ENCODE data around the gene ABCD1.
"Not testable (repeated sequence)": the region's sequence is repeated elsewhere in the genome, so short reads cannot be mapped to it uniquely, and the experiment has no call there.

ABCD1 gene

DNA sequence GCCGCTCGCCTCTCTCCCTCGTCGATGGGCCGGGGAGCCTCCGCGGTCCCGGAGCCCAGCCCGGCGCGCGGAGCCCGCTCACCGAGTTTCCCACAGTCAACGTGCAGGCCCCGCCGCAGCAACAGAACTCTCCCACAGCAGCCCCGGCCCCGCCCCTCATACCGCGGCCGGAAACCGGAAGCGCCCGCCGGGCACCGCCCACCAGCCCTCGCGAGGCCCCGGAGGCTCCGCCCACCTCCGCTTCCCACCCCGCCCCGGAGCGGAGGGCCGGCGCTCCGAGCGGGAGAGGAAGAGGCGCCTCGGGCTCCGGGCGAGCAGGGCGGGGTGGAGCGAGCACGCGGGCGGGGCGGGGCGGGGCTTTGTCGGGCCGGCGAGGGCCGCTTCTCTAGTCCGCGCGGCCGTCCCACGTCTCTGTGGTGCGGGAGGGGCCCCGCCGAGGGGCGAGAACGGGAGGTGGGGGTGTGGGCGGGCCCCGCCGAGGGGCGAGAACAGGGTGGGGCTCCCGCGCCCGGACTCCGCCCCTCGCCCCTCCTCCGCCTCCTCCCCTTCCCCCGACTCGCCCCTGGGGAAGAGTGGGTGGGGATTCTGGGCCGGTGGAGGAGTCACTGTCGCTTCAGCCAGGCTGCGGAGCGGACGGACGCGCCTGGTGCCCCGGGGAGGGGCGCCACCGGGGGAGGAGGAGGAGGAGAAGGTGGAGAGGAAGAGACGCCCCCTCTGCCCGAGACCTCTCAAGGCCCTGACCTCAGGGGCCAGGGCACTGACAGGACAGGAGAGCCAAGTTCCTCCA, at the start of gene ABCD1, which contains the start of gene BCAP31:
TSS of gene ABCD1 (plus strand) at position 605 of the 787 bp plus-strand sequence. CDS start 411 bp downstream, outside the sequence.
TSS of gene BCAP31 (minus strand) at position 136 of the 787 bp plus-strand sequence. CDS start 1,143 bp downstream, outside the sequence.
- Histone ChIP-seq H3K4me3 (ENCODE audit: low read depth, low read length) (peak within 1 kb of the TSS; percentile 60), H3K27me3 (ENCODE audit: control insufficient read depth, insufficient read depth, low read length) (no peaks in the 10 kb centered on the region), H3K4me1 (ENCODE audit: control insufficient read depth, insufficient read depth, low read length) (no peaks in the 10 kb centered on the region), H3K9me3 (ENCODE audit: control insufficient read depth, insufficient read depth, low read length) (no peaks in the 10 kb centered on the region), H3K9ac (ENCODE audit: low read depth, low read length) (peak within 1 kb of the TSS; percentile 66), H3K36me3 (ENCODE audit: control insufficient read depth, insufficient read depth, low read length) (peaks cover 12% of the 10 kb centered on the region)

DNA sequence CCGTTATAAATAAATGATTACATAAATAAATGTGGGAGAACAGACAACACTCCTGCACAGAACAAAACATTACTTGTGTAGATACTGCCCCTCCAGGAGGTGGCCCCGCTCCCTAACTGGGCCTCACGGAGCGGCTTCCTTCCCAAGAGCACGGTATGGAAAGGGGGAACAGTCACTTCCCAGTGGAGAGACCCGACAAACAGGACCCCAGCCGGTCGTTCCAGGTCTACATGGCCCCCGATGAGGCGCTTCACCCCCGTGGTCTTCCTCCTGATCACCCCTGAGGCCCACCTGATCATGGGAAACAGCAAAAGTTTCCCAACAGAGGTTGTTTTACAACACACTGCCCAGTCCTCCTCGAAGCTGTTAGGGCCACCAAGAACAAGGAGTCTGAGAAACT, 43.5 kb upstream of the ABCD1 start:
- Histone ChIP-seq H3K9me3 (ENCODE audit: control insufficient read depth, insufficient read depth, low read length) (no peaks in the 10 kb centered on the region), H3K36me3 (ENCODE audit: control insufficient read depth, insufficient read depth, low read length) (no peaks in the 10 kb centered on the region), H3K4me1 (ENCODE audit: control insufficient read depth, insufficient read depth, low read length) (no peaks in the 10 kb centered on the region), H3K4me3 (ENCODE audit: low read depth, low read length) (no peak overlapping the region), H3K9ac (ENCODE audit: low read depth, low read length) (no peak overlapping the region), H3K27me3 (ENCODE audit: control insufficient read depth, insufficient read depth, low read length) (no peaks in the 10 kb centered on the region)

DNA sequence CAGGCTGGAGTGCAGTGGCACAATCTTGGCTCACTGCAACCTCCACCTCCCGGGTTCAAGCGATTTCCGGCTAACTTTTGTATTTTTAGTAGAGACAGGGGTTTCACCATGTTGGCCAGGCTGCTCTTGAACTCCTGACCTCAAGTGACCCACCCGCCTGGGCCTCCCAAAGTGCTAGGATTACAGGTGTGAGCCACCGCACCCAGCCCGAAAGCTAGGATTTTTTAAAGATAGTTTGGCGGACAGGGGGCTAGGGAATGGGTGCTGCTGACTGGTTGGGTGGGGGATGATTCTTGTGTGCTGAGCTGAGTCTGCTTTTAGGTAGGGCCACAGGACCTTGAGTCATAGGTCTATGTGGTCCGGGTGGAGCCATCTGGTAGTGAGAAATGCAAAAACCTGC, 41.2 kb upstream of the ABCD1 start:
- not testable (repeated sequence) for H3K9ac ChIP-seq (ENCODE audit: low read depth, low read length); H3K9me3 ChIP-seq (ENCODE audit: control insufficient read depth, insufficient read depth, low read length); H3K4me1 ChIP-seq (ENCODE audit: control insufficient read depth, insufficient read depth, low read length); H3K27me3 ChIP-seq (ENCODE audit: control insufficient read depth, insufficient read depth, low read length); H3K36me3 ChIP-seq (ENCODE audit: control insufficient read depth, insufficient read depth, low read length); H3K4me3 ChIP-seq (ENCODE audit: low read depth, low read length)

DNA sequence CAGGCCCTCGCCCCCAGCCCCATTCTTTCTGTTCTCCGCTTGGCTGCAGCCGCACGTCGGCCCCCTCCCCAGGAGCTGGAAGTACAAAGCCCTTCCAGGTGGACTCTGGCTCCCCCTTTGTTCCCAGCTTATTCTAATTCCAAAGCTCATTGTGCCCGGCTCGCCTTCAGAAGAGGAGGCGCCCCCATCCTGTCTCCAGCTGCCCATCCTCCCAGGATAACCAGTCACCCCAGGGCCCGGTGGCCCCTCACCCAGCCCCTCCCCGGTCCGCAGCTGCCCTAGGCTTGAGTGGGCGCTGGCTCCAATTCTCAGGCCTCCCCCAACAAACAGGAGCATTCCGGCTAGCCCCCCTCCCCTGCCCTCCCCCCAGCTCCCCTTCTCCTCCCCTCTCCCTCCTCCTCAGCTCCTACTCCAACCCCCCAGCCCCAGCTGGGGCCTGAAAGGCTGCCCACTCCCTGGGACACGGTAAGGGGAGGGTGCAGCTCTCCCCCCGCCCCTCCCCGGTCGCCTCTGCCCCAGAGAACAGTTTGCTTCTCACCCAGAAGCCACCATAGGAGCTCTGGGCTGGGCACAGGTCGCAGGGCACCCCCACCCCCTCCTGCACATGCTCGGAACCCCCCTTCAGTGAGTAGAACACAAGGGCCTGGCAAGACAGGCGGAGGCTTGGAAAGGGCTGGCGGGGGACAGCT, 40.0 kb upstream of the ABCD1 start:
- H3K9ac ChIP-seq (ENCODE audit: low read depth, low read length), result no peak overlapping the region
- no peaks in the 10 kb centered on the region for H3K9me3 ChIP-seq (ENCODE audit: control insufficient read depth, insufficient read depth, low read length)
- H3K4me3 ChIP-seq (ENCODE audit: low read depth, low read length), result peak overlapping the region; percentile 43
- no peaks in the 10 kb centered on the region for H3K4me1 ChIP-seq (ENCODE audit: control insufficient read depth, insufficient read depth, low read length)
- H3K27me3 ChIP-seq (ENCODE audit: control insufficient read depth, insufficient read depth, low read length), result no peaks in the 10 kb centered on the region
- no peaks in the 10 kb centered on the region for H3K36me3 ChIP-seq (ENCODE audit: control insufficient read depth, insufficient read depth, low read length)

DNA sequence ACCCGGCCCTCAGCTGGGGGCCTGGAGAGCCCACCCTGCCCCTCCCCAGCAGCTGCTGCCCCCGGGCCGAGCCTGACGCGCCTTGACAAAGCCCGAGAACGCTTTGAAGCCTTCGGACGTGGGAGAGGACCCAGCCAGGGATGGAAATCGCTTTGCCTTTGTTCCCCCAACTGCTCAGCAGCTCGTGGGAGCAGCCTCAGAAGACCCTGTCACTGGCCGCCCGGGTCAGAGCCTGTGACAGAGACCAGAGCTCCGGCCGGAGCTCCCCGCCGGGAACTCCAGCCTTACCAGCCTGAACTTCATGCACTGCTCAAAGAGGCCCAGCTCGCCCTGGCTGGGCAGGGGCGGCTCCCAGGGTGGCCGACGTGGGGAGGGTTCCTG, 39.5 kb upstream of the ABCD1 start:
- H3K4me3 ChIP-seq (ENCODE audit: low read depth, low read length), result peak overlapping the region; percentile 43
- no peaks in the 10 kb centered on the region for H3K4me1 ChIP-seq (ENCODE audit: control insufficient read depth, insufficient read depth, low read length)
- no peaks in the 10 kb centered on the region for H3K27me3 ChIP-seq (ENCODE audit: control insufficient read depth, insufficient read depth, low read length)
- H3K36me3 ChIP-seq (ENCODE audit: control insufficient read depth, insufficient read depth, low read length), result peaks cover 3% of the 10 kb centered on the region
- H3K9ac ChIP-seq (ENCODE audit: low read depth, low read length), result no peak overlapping the region
- no peaks in the 10 kb centered on the region for H3K9me3 ChIP-seq (ENCODE audit: control insufficient read depth, insufficient read depth, low read length)

DNA sequence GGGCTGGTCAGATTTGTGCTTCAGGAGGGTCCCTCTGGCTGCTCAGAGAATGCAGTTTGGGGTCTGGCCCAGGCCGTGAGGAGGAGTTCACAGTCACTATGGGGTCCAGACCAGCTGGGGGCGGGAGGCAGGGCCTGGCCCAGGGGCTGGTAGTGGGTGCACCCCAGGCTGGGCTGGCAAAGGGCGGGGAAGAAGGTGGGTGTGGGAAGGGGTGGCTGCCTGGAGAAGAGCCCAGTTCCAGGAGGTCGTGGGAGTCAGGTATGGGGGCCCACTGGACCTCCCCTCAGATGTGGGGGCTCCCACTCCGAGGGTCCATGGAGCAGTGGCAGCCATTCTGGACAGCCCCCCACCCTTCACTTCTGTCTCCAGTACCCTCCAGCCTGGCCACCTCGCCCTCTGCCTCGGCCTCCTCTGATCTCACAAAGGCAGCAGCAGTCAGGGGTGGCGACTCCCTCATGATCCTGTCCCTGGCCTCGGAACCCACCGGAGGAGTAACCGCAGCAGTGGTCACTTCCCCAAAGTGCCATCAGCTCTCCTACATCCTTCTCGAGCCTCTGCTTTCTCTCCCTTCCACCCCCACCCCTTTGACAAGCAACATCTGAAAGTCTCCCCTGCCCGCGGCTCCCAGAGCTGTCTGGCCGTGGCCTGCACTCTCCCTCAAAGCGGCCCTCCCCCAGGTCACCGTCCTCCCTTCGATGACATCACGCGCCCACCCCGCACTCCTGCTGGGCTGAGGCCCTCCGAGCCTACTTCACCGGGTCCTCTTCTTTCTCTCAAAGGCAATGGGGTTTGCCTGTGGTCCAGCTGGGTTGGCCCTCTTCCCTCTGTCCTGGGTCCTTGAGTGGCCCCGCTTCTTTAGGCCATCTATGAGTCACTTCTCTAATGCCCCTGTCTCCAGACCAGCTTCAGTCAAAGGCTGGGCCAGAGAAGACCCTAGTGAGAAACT, 38.6 kb upstream of the ABCD1 start:
- no peaks in the 10 kb centered on the region for H3K9me3 ChIP-seq (ENCODE audit: control insufficient read depth, insufficient read depth, low read length)
- H3K27me3 ChIP-seq (ENCODE audit: control insufficient read depth, insufficient read depth, low read length), result no peaks in the 10 kb centered on the region
- H3K36me3 ChIP-seq (ENCODE audit: control insufficient read depth, insufficient read depth, low read length), result peaks cover 5% of the 10 kb centered on the region
- no peaks in the 10 kb centered on the region for H3K4me1 ChIP-seq (ENCODE audit: control insufficient read depth, insufficient read depth, low read length)
- H3K9ac ChIP-seq (ENCODE audit: low read depth, low read length), result no peak overlapping the region
- H3K4me3 ChIP-seq (ENCODE audit: low read depth, low read length), result peak overlapping the region; percentile 43

DNA sequence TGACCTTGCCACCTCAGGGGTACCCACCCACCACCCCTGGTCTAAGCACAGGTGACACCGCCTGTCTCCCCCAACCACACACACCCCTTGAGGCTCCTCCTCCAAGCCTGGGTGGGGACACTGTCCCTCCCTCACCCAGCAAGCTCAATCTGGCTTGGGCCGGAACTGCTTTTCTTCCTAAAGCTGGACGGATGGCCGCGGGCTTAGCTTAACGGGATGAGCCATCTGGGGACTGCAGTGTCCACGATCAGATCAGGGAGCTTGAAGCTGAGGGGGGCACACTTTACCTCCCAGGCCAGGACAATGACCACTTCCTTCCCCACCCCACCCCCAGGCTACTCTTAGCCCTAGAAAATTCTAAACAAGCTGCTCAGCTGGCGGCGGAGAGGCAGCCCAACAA, 37.9 kb upstream of the ABCD1 start:
- H3K9me3 ChIP-seq (ENCODE audit: control insufficient read depth, insufficient read depth, low read length), result no peaks in the 10 kb centered on the region
- peak overlapping the region; percentile 43 for H3K4me3 ChIP-seq (ENCODE audit: low read depth, low read length)
- H3K9ac ChIP-seq (ENCODE audit: low read depth, low read length), result no peak overlapping the region

DNA sequence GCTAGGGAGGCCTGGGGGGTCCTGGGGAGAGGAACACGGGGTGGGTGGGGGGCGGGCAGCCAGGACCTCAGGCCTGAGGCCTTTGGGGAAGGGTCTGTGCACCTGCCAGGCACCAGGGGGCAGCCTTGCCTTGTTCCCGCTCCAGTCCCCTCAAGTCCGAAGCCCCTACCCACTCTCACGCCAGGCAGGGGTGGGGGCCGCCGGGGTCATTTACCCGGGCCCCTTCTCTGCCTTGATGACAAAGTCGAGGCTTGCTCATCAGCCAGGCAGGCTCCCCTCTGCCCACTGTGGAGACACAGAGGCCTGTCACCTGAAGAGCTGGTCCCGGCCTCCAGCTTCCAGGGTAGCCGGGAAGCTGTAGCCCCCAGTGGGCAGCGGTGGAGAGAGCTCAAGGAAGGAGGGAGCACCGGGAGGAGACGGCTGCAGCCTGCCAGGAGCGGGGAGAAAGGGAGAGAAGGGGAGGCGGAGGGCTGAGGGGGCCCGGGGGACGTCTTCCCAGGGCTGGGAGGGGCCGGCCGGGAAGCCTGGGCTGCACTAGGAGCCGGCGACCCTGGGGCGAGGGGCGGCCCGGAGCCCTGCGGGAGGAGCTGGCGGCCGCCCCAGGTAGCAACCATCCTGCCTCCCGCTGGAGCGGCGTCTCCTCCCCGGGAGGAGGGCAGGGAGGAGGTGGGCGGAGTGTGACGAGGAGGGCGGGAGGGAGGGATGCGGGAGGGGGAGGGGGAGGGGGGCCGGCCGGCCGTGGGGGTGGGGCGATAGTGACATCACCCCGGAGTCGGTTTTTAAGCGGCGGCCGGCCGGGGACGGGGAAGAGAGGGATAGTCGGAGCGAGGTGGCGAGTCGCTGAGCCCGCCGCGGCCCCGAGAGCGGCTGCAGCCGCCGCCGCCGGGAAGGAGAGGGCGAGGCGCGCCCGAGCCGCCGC, 37.3 kb upstream of the ABCD1 start, which contains the start of gene SLC6A8:
TSS of gene SLC6A8 (plus strand) at position 806 of the 919 bp plus-strand sequence. CDS start 649 bp downstream, outside the sequence.
- Histone ChIP-seq H3K4me1 (ENCODE audit: control insufficient read depth, insufficient read depth, low read length) (no peaks in the 10 kb centered on the region), H3K36me3 (ENCODE audit: control insufficient read depth, insufficient read depth, low read length) (peaks cover 11% of the 10 kb centered on the region), H3K27me3 (ENCODE audit: control insufficient read depth, insufficient read depth, low read length) (no peaks in the 10 kb centered on the region), H3K9me3 (ENCODE audit: control insufficient read depth, insufficient read depth, low read length) (no peaks in the 10 kb centered on the region), H3K4me3 (ENCODE audit: low read depth, low read length) (peak within 1 kb of the TSS; percentile 43), H3K9ac (ENCODE audit: low read depth, low read length) (no peak within 1 kb of the TSS)

More for the DNA sequence above, 37.9 kb upstream of the ABCD1 start:
- H3K27me3 ChIP-seq (ENCODE audit: control insufficient read depth, insufficient read depth, low read length), result no peaks in the 10 kb centered on the region
- peaks cover 10% of the 10 kb centered on the region for H3K36me3 ChIP-seq (ENCODE audit: control insufficient read depth, insufficient read depth, low read length)
- no peaks in the 10 kb centered on the region for H3K4me1 ChIP-seq (ENCODE audit: control insufficient read depth, insufficient read depth, low read length)

DNA sequence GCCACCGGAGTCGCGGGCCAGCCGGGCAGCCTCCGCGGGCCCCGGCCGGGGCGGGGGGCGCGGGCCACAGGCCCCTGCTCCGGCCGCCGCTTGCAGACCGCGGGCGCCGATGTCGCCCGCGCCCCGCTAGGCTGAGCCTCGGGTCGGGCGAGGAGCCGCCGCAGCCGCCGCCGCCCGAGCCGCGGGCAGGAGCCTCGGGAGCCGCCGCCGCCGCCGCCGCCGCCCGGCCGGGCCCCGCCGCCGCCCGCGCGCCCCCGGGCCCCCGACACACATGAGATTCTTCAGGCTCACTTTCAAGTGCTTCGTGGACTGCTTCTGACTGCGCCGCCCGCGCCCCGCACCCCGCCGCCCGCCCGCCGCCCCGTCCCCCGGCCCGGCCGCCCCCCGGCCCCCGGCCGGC, 36.6 kb upstream of the ABCD1 start:
- H3K27me3 ChIP-seq (ENCODE audit: control insufficient read depth, insufficient read depth, low read length), result no peaks in the 10 kb centered on the region
- H3K9ac ChIP-seq (ENCODE audit: low read depth, low read length), result no peak overlapping the region
- H3K36me3 ChIP-seq (ENCODE audit: control insufficient read depth, insufficient read depth, low read length), result peaks cover 18% of the 10 kb centered on the region
- no peaks in the 10 kb centered on the region for H3K4me1 ChIP-seq (ENCODE audit: control insufficient read depth, insufficient read depth, low read length)
- H3K9me3 ChIP-seq (ENCODE audit: control insufficient read depth, insufficient read depth, low read length), result no peaks in the 10 kb centered on the region
- no peak overlapping the region for H3K4me3 ChIP-seq (ENCODE audit: low read depth, low read length)

DNA sequence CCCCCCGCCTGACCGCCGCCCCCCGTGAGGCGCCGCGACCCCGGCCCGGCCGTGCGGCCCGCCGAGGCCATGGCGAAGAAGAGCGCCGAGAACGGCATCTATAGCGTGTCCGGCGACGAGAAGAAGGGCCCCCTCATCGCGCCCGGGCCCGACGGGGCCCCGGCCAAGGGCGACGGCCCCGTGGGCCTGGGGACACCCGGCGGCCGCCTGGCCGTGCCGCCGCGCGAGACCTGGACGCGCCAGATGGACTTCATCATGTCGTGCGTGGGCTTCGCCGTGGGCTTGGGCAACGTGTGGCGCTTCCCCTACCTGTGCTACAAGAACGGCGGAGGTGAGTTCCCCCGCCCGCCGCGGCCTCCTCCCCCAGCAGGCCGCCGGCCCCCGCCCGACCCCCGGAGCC, 36.1 kb upstream of the ABCD1 start:
- Histone ChIP-seq H3K27me3 (ENCODE audit: control insufficient read depth, insufficient read depth, low read length) (no peaks in the 10 kb centered on the region), H3K4me1 (ENCODE audit: control insufficient read depth, insufficient read depth, low read length) (no peaks in the 10 kb centered on the region), H3K9ac (ENCODE audit: low read depth, low read length) (no peak overlapping the region), H3K36me3 (ENCODE audit: control insufficient read depth, insufficient read depth, low read length) (peaks cover 21% of the 10 kb centered on the region), H3K9me3 (ENCODE audit: control insufficient read depth, insufficient read depth, low read length) (no peaks in the 10 kb centered on the region), H3K4me3 (ENCODE audit: low read depth, low read length) (peak overlapping the region; percentile 39)
